ENCODE data around the gene CANT1.

DNA sequence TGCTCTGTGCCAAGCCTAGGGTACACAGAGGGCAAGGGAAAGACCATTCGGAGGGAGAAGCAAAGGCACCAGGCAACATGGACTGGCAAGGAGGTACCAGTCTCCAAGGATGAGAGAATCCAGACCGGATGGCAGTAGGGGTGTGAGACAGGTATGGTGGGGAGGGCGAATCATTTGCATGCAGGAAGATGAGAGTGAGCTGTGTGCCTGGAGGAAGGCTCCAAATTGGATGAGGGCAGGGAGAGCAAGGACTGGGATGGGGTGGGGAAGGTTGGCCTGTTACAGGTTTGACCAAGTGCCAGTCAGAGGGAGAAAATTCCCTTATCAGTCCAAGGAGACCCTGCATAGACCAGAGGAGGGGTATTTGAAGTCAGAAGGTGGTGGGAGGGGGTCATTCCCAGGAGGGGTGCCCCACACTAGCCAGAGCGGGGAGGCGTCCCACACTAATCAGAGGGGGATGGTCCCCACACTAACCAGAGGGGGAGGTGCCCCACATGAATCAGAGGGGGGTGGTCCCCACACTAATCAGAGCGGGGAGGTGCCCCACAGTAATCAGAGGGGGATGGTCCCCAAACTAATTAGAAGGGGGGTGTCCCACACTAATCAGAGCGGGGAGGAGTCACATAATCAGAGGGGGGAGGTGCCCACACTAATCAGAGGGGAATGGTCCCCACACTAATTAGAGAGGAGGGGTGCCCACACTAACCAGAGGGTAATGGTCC lies 737 bp downstream of the CANT1 start:
- no peak for TF ChIP-seq POLR2AphosphoS5 (IDR thresholded peaks at IDR 0.05; ENCODE audit: borderline replicate concordance, low read depth, low read length)
- TF ChIP-seq EZH2 (IDR thresholded peaks at IDR 0.05), result no peak
- TF ChIP-seq FOXP2 (optimal IDR thresholded peaks at IDR 0.05; ENCODE audit: control extremely low read depth, extremely low read length, insufficient read depth), result no peak
